ENCODE data around the gene CPAMD8. TPM values are rescaled to one million over a fixed set of nuclear protein-coding genes. Genes with fewer than 3 reads are reported as not detected.
"Not testable (repeated sequence)": the region's sequence is repeated elsewhere in the genome, so short reads cannot be mapped to it uniquely, and the experiment has no call there.

CPAMD8 gene
- polyA plus RNA-seq, 1 experiment = 0.38 TPM

GRCh38 chr19:16938211-16938610 lies 88.4 kb downstream of the CPAMD8 start:
- CTCF ChIA-PET = no interaction called here
- no peak for TF ChIP-seq CTCF (IDR thresholded peaks at IDR 0.05; ENCODE audit: low read depth, low read length)

GRCh38 chr19:16937796-16938195 lies 88.8 kb downstream of the CPAMD8 start:
- H3K27me3 ChIP-seq (ENCODE audit: control insufficient read depth, insufficient read depth, low read length); H3K4me3 ChIP-seq (ENCODE audit: low read depth, low read length); H3K27ac ChIP-seq (ENCODE audit: low read depth, low read length); H3K9me3 ChIP-seq (ENCODE audit: control insufficient read depth, insufficient read depth, low read length); DNase-seq (ENCODE audit: low read depth, low spot score); POLR2A ChIA-PET; CTCF ChIA-PET: not testable (repeated sequence)

More at GRCh38 chr19:16938211-16938610, 88.4 kb downstream of the CPAMD8 start:
- H3K4me3 ChIP-seq (ENCODE audit: low read depth, low read length) = no peak overlapping the region
- H3K27me3 ChIP-seq (ENCODE audit: control insufficient read depth, insufficient read depth, low read length) = peaks cover 2% of the 10 kb centered on the region
- H3K27ac ChIP-seq (ENCODE audit: low read depth, low read length) = no peak overlapping the region
- no peaks in the 10 kb centered on the region for H3K9me3 ChIP-seq (ENCODE audit: control insufficient read depth, insufficient read depth, low read length)
- POLR2A ChIA-PET = no interaction called here
- DNase-seq (ENCODE audit: low read depth, low spot score) = no peak

GRCh38 chr19:16936901-16937300 lies 89.7 kb downstream of the CPAMD8 start:
- ChIA-PET CTCF (no interaction called here), POLR2A (no interaction called here)
- Histone ChIP-seq H3K4me3 (ENCODE audit: low read depth, low read length) (no peak overlapping the region), H3K27ac (ENCODE audit: low read depth, low read length) (no peak overlapping the region), H3K9me3 (ENCODE audit: control insufficient read depth, insufficient read depth, low read length) (no peaks in the 10 kb centered on the region), H3K27me3 (ENCODE audit: control insufficient read depth, insufficient read depth, low read length) (peaks cover 2% of the 10 kb centered on the region)
- TF ChIP-seq CTCF (IDR thresholded peaks at IDR 0.05; ENCODE audit: low read depth, low read length) = no peak
- no peak for DNase-seq (ENCODE audit: low read depth, low spot score)

- H3K4me3 ChIP-seq (ENCODE audit: low read depth, low read length) = no peak overlapping the region
- peaks cover 2% of the 10 kb centered on the region for H3K27me3 ChIP-seq (ENCODE audit: control insufficient read depth, insufficient read depth, low read length)
- H3K9me3 ChIP-seq (ENCODE audit: control insufficient read depth, insufficient read depth, low read length) = no peaks in the 10 kb centered on the region; the same call in 1 of the 2 replicates
- ChIA-PET POLR2A (no interaction called here), CTCF (no interaction called here)
- DNase-seq (ENCODE audit: low read depth, low spot score) = no peak
- no peak overlapping the region for H3K27ac ChIP-seq (ENCODE audit: low read depth, low read length)
- TF ChIP-seq CTCF (IDR thresholded peaks at IDR 0.05; ENCODE audit: low read depth, low read length) = no peak
Measured at GRCh38 chr19:16934489-16934888, 92.1 kb downstream of the CPAMD8 start.

GRCh38 chr19:16931306-16931705 lies 95.3 kb downstream of the CPAMD8 start:
- no peak for DNase-seq (ENCODE audit: low read depth, low spot score)
- TF ChIP-seq CTCF (IDR thresholded peaks at IDR 0.05; ENCODE audit: low read depth, low read length) = no peak
- H3K27ac ChIP-seq (ENCODE audit: low read depth, low read length) = no peak overlapping the region
- no peak overlapping the region for H3K4me3 ChIP-seq (ENCODE audit: low read depth, low read length)
- CTCF ChIA-PET = no interaction called here
- peaks cover 5% of the 10 kb centered on the region; the same call in 1 of the 2 replicates for H3K9me3 ChIP-seq (ENCODE audit: control insufficient read depth, insufficient read depth, low read length)
- POLR2A ChIA-PET = no interaction called here
- H3K27me3 ChIP-seq (ENCODE audit: control insufficient read depth, insufficient read depth, low read length) = peaks cover 2% of the 10 kb centered on the region

- Histone ChIP-seq H3K9me3 (ENCODE audit: control insufficient read depth, insufficient read depth, low read length) (peaks cover 5% of the 10 kb centered on the region; the same call in 1 of the 2 replicates), H3K27ac (ENCODE audit: low read depth, low read length) (no peak overlapping the region), H3K27me3 (ENCODE audit: control insufficient read depth, insufficient read depth, low read length) (peaks cover 2% of the 10 kb centered on the region), H3K4me3 (ENCODE audit: low read depth, low read length) (no peak overlapping the region)
- ChIA-PET CTCF (no interaction called here), POLR2A (no interaction called here)
- no peak for DNase-seq (ENCODE audit: low read depth, low spot score)
- no peak for TF ChIP-seq CTCF (IDR thresholded peaks at IDR 0.05; ENCODE audit: low read depth, low read length)
Measured at GRCh38 chr19:16930753-16931152, 95.9 kb downstream of the CPAMD8 start.

All from AG04450 (cell line).